Caco-2 (cell line): ENCODE data around the gene PARP11. TPM values are rescaled to one million over a fixed set of nuclear protein-coding genes. Genes with fewer than 3 reads are reported as not detected.
"Not testable (repeated sequence)": the region's sequence is repeated elsewhere in the genome, so short reads cannot be mapped to it uniquely, and the experiment has no call there.

Experiments
- BruUV-seq: library from RNA; stranded (reverse); fragments of 400-500 nt; replicated peaks from 2 replicates; lab custom pipeline; 2021; lab: Mats Ljungman, UMichigan
- CTCF ChIA-PET: fragments of 300-600 bp; sonication (Branson Sonifier 250); formaldehyde crosslinking; loops from one replicate; lab custom pipeline; 2022; ENCODE audit warnings: antibody characterized with exemption; lab: Charles Lee
- POLR2A ChIA-PET: fragments of 300-600 bp; sonication (Branson Sonifier 250); formaldehyde crosslinking; loops from one replicate; lab custom pipeline; 2022; ENCODE audit warnings: antibody characterized with exemption; lab: Charles Lee
- DNase-seq, 2 experiments: peaks; one replicate each; pipeline versions ENCODE4 v3.0.0 to v3.0.0-alpha.2; 2020 to 2022
- H3K27me3 ChIP-seq: replicated peaks from 2 replicates; pipeline ENCODE4 v1.6.0; 2011; ENCODE audit warnings: low read length; ENCODE audit not compliant: control insufficient read depth, insufficient read depth
- H3K36me3 ChIP-seq: 2 replicates; pipeline ENCODE4 v1.5.1; 2011; ENCODE audit warnings: low read length; ENCODE audit not compliant: control insufficient read depth, insufficient read depth
- H3K4me1 ChIP-seq: fragments of 250-450 bp; sonication (Bioruptor Pico); 2 replicates; pipeline ENCODE4 v1.5.1; 2020; ENCODE audit warnings: mild to moderate bottlenecking
- H3K4me3 ChIP-seq: 2 replicates; pipeline ENCODE4 v1.5.1; 2011; ENCODE audit warnings: low read depth, mild to moderate bottlenecking, control low read depth, low read length
- H3K9me3 ChIP-seq: fragments of 250-450 bp; sonication (Bioruptor Pico); 2 replicates; pipeline ENCODE4 v1.5.1; 2020; ENCODE audit warnings: mild to moderate bottlenecking, moderate library complexity
- H3K27ac Mint-ChIP-seq: one replicate; pipeline ENCODE4 v1.8.0; 2022; ENCODE audit warnings: mixed read lengths; ENCODE audit not compliant: unreplicated experiment
- H3K27me3 Mint-ChIP-seq: one replicate; pipeline ENCODE4 v1.8.0; 2022; ENCODE audit warnings: mixed read lengths; ENCODE audit not compliant: insufficient read depth, unreplicated experiment
- H3K36me3 Mint-ChIP-seq: one replicate; pipeline ENCODE4 v1.8.0; 2022; ENCODE audit warnings: mild to moderate bottlenecking, mixed read lengths; ENCODE audit not compliant: insufficient read depth, unreplicated experiment
- H3K4me1 Mint-ChIP-seq: one replicate; pipeline ENCODE4 v1.8.0; 2022; ENCODE audit warnings: low read depth, mixed read lengths; ENCODE audit not compliant: unreplicated experiment
- H3K4me3 Mint-ChIP-seq: one replicate; pipeline ENCODE4 v1.8.0; 2022; ENCODE audit warnings: mild to moderate bottlenecking, moderate library complexity, mixed read lengths; ENCODE audit not compliant: unreplicated experiment
- H3K9me3 Mint-ChIP-seq: one replicate; pipeline ENCODE4 v1.8.0; 2022; ENCODE audit warnings: mixed read lengths; ENCODE audit not compliant: unreplicated experiment
- CTCF ChIP-seq, 2 experiments: fragments of 200-600 bp in 1 of 2; IDR thresholded peaks; 1 replicate in 1 of 2; 2 replicates in 1 of 2; pipeline versions ENCODE4 v1.5.1 to v1.8.0; 2011 to 2022; ENCODE audit warnings: antibody characterized with exemption in 1 of 2, control low read depth in 1 of 2, inconsistent platforms in 1 of 2, low read depth in 1 of 2, low read length in 1 of 2, mild to moderate bottlenecking in 1 of 2, moderate library complexity in 1 of 2; ENCODE audit not compliant: insufficient read depth in 1 of 2, severe bottlenecking in 1 of 2, unreplicated experiment in 1 of 2
- intact Hi-C: fragments of 100-400 bp; cut with micrococcal nuclease; formaldehyde crosslinking; loops from one replicate; pipeline ENCODE4 v1.10.0; 2022; ENCODE audit not compliant: unreplicated experiment
- total RNA-seq: library from RNA; stranded (reverse); gene quantifications from 2 replicates; pipeline ENCODE4 v1.2.3, GENCODE V29; 2022

PARP11 gene
- total RNA-seq, 1 experiment from 2014 or later, result 18.1 TPM

GRCh38 chr12:3841783-3842182, 31.4 kb downstream of the PARP11 start:
- H3K27me3 Mint-ChIP-seq, result no peaks in the 10 kb centered on the region
- H3K36me3 Mint-ChIP-seq, result peaks cover 6% of the 10 kb centered on the region
- peaks cover 9% of the 10 kb centered on the region for H3K4me1 Mint-ChIP-seq
- H3K4me3 Mint-ChIP-seq, result no peak overlapping the region
- ChIA-PET CTCF (no interaction called here), POLR2A (no interaction called here)
- DNase-seq, result no peak
- H3K27ac Mint-ChIP-seq, result no peak overlapping the region
- Histone ChIP-seq H3K27me3 (no peaks in the 10 kb centered on the region), H3K4me3 (no peak overlapping the region), H3K36me3 (no peaks in the 10 kb centered on the region), H3K9me3 (no peaks in the 10 kb centered on the region; the same call in 1 of the 2 replicates), H3K4me1 (no peaks in the 10 kb centered on the region)
- BruUV-seq, result no TSS peak
- no peak for TF ChIP-seq CTCF (IDR thresholded peaks at IDR 0.05; ENCODE audit: insufficient read depth in 1 of 2, low read depth in 1 of 2, low read length in 1 of 2, severe bottlenecking in 1 of 2, unreplicated experiment in 1 of 2)
- intact Hi-C loops, result no loop called here
- H3K9me3 Mint-ChIP-seq, result peaks cover 4% of the 10 kb centered on the region

DNA sequence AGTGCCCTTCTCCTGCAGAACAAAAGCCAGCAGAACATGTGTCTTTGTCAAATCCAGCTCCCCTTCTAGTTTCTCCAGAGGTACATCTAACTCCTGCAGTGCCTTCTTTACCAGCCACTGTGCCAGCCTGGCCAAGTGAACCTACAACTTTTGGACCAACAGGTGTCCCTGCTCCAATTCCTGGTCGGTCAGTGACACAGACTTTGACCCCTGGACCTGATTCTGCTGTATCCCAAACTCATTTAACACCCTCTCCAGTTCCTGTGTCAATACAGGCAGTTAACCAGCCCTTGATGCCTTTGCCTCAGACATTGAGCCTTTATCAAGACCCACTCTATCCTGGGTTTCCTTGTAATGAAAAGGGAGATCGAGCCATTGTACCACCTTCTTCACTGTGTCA, 32.4 kb downstream of the PARP11 start:
- BruUV-seq, CTCF ChIA-PET, DNase-seq, H3K4me1 ChIP-seq, intact Hi-C loops, H3K27me3 Mint-ChIP-seq, H3K36me3 ChIP-seq, POLR2A ChIA-PET, H3K4me3 Mint-ChIP-seq, H3K36me3 Mint-ChIP-seq, H3K9me3 ChIP-seq, H3K4me3 ChIP-seq, H3K27ac Mint-ChIP-seq, H3K27me3 ChIP-seq, H3K9me3 Mint-ChIP-seq: not testable (repeated sequence)
- peaks cover 11% of the 10 kb centered on the region for H3K4me1 Mint-ChIP-seq

DNA sequence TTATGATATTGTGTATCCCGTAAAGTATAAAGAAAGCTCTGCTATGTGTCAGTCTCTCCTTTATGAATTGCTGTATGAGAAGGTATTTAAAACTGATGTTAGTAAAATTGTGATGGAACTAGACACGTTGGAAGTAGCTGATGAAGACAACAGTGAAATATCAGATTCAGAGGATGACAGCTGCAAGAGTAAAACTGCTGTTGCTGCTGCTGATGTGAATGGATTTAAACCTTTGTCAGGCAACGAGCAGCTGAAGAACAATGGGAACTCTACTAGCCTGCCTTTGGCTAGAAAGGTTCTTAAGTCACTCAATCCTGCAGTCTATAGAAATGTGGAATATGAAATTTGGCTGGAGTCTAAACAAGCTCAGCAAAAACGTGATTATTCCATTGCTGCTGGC, 33.5 kb downstream of the PARP11 start:
- H3K27me3 Mint-ChIP-seq, DNase-seq, H3K36me3 Mint-ChIP-seq, H3K36me3 ChIP-seq, H3K9me3 ChIP-seq, H3K27ac Mint-ChIP-seq, POLR2A ChIA-PET, H3K4me3 ChIP-seq, H3K27me3 ChIP-seq, H3K4me3 Mint-ChIP-seq, CTCF ChIA-PET, BruUV-seq, H3K4me1 ChIP-seq, intact Hi-C loops: not testable (repeated sequence)
- Mint-ChIP-seq H3K4me1 (peaks cover 19% of the 10 kb centered on the region), H3K9me3 (peaks cover 11% of the 10 kb centered on the region)

DNA sequence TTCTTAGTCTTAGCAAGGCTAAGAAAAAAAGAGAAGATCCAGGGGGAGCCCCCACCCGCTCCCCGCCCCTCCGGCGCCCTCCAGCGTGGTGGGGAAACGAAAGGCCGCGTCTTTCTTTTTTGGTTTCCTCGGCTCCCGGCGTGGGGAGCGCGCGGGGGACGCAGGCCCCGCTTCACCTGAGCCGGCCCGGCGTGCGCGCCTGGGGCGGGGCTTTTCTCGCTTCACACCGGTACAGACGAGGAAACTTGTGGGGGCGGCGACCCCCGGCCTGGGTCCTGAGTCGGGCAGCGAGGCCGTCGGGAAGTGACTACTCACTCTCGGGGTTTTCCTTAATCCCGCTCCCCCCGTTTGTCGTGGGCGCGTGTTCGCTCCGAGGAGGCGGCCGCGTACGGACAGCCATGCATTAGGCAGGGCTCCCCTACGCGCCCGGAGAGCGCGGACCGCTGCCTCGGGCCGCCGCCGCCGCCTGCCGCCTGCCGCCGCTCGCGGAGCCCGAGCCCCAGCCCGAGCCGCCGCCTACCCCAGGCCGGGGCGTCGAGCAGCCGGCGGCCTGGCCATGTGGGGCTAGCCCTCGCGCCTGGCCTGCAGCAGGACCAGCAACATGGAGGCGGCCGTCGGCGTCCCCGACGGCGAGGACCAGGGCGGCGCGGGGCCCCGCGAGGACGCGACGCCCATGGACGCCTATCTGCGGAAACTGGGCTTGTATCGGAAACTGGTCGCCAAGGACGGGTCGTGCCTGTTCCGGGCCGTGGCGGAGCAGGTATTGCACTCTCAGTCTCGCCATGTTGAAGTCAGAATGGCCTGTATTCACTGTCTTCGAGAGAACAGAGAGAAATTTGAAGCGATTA, 34.3 kb downstream of the PARP11 start:
- H3K27ac Mint-ChIP-seq, BruUV-seq, H3K9me3 ChIP-seq, DNase-seq, H3K36me3 Mint-ChIP-seq, H3K4me3 ChIP-seq, H3K27me3 Mint-ChIP-seq, intact Hi-C loops, H3K36me3 ChIP-seq, POLR2A ChIA-PET, H3K4me3 Mint-ChIP-seq, CTCF ChIA-PET, H3K4me1 ChIP-seq, H3K27me3 ChIP-seq: not testable (repeated sequence)
- H3K9me3 Mint-ChIP-seq, result peaks cover 11% of the 10 kb centered on the region
- H3K4me1 Mint-ChIP-seq, result peaks cover 19% of the 10 kb centered on the region
